GM12872 (cell line): ENCODE measurements around the gene STRN3.

Source experiments
- CTCF ChIP-seq: IDR thresholded peaks from 3 replicates; pipeline ENCODE4 v1.5.1; 2011; ENCODE audit warnings: low read depth, mild to moderate bottlenecking, low read length, moderate library complexity; ENCODE audit not compliant: insufficient read depth

The STRN3 gene

DNA sequence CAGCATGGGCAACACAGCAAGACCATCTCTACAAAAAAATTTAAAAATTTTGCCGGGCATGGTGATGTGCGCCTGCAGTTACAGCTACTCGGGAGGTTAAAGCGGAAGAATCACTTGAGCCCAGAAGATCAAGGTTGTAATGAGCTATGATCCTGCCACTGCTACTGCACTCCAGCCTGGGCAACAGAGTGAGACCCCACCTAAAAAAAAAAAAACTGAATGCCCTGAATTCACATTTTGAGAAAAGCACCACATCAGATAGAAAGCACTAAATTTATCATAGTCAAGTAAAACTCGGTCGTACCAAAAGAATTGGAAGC is 24.9 kb downstream of the STRN3 start:
- no peak for TF ChIP-seq CTCF

DNA sequence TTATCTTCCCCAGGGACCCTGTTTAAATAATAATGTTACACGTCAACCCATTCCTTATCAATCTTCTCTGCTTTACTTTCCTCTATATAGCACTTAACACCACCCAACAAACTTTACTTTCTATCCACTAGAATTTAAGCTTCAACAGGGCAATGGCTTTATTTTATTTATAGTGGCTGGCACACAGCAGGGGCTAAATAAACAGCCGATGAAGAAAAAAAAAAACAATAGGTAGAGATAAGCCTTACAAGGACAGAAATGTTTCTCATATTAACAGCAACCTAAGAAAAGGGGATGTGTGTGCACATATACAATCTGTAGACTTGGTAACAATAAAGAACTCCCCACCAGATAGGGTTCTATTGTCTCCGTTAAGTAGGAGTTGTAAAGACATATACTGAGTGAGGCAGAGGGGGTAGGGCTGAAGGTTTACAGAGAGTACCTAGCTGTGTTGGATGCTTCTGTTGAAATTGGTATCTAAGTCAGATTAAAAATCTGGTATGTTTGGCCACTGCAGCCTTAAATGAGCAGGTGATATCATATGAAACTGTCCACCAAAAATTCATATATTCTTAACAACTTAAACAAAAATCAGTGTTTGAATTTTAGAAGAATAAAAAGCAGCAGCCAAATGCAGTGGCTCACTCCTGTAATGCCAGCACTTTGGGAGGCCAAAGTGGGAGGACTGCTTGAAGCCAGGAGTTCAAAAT is 25.4 kb downstream of the STRN3 start:
- no peak for TF ChIP-seq CTCF

DNA sequence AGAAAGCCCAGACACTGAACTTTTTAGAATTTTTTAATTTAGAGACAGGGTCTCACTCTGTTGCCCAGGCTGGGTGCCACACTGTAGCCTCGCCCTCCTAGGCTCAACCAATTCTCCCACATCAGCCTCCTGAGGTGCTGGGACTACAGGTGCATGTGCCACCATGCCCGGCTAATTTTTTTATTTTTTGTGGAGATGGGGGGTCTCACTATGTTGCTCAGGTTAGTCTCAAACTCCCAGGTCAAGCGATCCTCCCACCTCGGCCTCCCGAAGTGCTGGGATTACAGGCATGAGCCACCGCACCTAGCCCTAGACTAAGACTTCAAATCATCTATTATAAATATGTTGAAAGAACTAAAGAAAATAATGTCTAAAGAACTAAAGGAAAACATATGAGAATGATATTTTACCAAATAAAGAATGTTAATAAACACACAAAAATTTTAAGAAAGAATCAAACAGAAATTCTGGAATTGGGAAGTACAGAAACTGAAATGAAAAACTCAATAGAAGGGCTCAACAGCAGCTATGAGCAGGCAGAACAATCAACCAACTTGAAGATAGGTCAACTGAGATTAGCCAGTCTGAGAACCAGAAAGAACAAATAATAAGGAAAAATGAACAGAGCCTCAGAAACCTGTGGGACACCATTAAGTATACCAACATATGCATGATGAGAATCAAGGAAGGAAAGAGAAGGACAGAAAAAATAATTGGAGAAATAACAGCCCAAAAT is 27.0 kb downstream of the STRN3 start:
- TF ChIP-seq CTCF: no peak

DNA sequence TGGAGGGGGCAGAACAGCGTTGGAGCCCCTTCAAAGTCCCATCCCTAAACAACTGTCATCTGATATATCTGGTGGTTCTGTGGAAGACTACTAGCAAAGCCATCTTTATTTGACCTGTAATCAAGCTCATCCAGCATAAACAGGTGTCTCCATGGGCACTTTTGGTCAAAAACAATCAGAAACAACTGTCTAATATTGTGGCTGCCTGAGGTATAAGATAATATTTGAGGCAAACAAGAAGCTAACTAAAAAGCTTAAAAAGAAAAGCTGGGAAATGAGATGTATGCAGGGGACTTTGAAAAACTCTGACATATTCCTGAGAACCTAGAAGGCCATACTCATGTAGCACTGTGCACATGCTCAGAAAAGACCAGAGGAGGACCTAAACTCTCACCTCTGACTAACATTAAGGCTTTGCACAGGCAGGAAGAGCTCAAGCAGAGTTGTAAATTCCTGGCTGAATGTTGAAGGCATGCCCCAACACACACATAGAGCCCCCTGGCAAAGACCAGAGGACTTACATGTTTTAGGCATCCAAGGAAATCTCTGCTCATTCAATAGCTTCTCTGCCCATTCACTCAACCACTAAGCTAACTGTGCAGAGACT is 28.0 kb downstream of the STRN3 start:
- no peak for TF ChIP-seq CTCF

GRCh38 chr14:30996892-30997659 is 29.1 kb downstream of the STRN3 start:
- no peak for TF ChIP-seq CTCF

GRCh38 chr14:30995689-30996088 is 30.5 kb downstream of the STRN3 start:
- no peak for TF ChIP-seq CTCF
